LoVo (cell line): Measurements from ENCODE around the gene ZNF780B.
"Not testable (repeated sequence)": the region's sequence is repeated elsewhere in the genome, so short reads cannot be mapped to it uniquely, and the experiment has no call there.

ENCODE experiments used
- DNase-seq: peaks from one replicate; pipeline ENCODE4 v3.0.0-alpha.2; 2016; ENCODE audit warnings: low spot score

The ZNF780B gene

DNA sequence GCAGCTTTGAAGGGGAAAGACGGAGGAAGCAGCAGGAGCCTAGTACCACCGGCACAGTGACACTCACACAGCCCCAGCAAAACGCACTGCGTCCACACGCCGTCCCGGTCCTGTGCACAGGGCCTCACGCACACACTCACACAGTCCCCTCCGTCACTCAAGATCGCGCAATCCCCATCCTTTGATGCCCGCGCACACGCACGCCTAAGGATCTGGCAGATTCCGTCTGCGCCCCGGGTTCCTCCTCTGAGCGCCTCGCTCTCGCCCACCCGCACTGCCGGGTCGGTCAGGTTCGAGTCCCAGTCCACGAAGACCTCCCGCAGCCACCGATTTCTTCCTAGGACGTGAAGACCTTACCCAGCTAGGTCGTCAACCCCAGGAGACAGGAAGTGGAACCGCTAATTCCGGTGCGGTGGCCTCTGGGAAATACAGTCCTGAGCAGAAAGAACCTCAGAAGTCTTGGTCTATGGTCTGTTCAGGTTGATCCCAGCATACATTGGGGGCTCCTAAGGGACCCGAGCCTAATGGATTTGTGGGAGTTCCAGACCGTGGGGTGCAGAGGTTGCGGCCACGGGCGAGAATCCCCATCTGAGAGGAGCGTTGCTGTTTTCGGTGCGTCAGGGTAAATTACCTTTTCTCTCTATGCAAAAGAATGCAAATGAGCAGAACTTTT, at the start of gene ZNF780B:
ZNF780B (minus strand) TSS at position 400 of the 673 bp plus-strand sequence. CDS start 5,899 bp downstream, outside the sequence.
- DNase-seq, result peak; percentile 63

DNA sequence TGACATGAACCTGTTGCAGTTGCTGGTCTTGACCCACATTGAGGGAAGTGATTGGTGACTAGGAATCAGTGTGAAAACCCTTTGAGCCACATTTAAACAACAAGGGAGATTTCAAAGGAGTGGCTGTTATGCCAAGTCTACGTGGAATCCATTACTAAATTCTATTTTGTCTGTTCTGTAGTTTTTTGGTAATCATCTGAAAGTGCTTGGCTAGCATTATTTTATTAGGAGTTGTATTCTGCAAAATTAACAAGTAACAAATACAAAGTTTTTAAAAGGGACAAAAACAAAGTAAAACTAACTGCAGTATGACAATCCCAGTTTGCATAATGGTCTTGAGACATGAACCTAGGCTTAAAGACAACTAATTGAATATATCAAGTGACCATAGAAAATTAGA, 48.7 kb upstream of the ZNF780B start:
- DNase-seq, result no peak

DNA sequence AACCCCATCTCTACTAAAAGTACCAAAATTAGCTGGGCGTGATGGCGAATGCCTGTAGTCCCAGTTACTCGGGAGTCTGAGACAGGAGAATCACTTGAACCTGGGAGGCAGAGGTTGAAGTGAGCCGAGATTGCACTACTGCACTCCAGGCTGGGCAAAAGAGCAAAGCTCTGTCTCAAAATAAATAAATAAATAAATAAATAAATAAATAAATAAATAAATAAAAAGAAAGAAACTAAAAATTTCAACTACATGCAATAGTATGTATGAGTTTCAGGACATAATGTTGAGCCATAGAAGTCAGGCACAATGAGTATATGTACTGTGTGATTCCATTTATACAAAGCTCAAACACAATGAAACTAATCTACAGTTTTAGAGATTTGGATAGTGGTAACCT, 47.6 kb upstream of the ZNF780B start:
- no peak for DNase-seq

DNA sequence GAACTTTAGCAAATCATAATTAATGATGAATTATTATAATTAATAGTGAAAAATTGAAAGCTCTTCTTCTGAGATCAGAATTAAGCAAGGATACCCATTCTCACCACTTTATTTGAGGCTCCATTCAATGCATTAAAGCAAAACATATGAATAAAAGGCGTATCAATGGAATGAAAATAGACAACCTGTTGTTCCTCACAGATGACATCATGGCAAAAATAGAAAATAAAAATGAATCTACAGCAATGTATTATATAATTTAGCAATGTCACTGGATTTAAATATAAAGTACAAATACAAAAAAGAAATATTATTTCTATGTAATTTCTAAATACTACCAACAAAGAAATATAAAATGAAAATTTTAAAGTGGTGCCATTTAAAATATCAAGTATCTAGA, 45.8 kb upstream of the ZNF780B start:
- no peak for DNase-seq

DNA sequence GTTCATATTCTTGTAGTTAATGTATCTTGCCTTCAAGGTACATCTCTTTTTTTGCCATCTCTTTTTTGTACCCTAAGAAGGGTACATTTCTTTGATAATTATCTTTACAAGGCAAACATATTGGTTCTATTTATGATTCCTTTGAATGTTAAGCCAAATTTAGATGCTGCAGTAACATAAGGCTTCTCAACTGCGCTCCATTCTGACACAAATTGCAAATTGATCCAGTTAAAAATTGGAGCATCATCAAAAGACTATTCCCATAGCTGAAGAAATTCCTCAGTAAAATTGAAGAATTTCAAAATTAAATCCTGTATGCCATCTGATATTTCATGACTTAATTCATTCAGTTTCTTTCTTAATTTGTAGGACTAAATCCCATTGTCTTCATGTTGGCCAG, 37.4 kb upstream of the ZNF780B start:
- no peak for DNase-seq

DNA sequence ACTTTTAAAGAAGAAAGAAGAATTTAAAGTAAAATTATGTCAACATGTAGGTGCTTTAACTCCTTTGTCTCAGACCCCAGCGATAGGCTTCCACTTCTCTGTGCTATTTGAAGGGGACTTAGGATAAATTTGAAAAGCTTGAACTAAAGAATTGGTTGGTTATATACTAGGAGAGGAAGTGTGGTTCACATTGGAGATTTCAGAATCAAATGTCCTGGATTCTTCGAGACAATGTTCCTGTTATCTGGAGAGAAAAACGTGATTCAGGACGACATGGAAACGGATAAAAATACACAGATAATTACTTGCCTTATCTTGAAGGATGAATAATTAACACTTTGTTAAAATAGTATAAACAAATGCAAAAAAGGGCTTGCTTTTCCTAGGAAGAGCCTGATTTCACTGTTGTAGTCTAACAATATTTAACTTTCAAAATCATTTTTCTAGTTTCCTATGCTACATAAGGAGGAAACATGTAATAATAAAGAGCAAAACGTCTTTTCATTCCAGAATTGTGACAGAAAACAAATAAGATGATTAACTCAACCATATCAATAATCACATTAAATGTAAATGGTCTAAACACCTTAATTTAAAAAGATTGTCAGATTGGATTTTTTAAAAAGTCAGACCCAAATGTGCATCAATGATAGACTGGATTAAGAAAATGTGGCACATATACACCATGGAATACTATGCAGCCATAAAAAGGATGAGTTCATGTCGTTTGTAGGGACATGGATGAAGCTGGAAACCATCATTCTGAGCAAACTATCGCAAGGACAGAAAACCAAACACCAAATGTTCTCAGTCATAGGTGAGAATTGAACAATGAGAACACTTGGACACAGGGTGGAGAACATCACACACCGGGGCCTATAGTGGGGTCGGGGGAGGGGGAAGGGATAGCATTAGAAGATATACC, 35.4 kb upstream of the ZNF780B start:
- no peak for DNase-seq

DNA sequence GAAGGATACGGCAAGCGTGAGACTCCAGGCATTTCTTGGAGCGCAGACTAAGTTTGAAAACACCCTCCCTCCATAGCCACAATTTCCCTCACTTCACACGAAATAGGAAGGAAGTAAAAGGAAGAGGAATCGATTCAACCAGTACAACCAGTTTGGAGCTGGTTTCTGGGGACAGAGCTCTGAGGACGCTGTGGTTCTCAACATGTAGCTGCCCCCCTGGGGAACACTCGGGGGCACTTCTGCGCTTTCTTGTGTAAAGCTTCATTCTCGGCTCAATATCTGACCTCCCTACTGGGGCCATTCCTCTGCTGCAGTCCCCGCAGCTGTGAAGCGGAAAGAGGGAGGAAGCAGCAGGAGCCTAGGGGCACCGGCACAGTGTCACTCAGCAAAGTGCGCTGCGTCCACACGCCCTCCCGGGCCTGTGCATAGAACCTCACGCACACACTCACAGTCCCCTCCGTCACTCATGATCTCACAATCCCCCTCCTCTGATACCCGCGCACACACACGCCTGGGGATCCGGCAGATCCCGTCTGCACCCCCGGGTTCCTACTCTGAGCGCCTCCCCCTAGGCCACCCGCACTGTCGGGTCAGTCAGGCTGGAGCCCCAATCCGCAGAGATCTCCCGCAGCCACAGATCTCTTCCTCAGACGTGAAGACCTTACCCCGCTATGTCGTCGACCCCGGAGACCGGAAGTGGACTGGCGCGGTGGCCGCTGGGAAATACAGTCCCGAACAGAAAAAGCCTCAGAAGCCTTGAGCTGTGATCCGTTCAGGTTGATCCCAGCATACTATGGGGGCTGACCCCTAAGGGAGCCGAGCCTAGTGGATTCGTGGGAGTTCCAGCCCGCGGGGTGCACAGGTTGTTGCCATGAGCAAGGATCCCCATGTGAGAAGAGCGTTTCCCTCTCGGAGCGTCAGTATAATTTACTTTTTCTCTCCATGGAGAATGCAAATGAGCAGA, 34.5 kb upstream of the ZNF780B start, which contains the start of gene ZNF780A:
ZNF780A (minus strand) TSS at position 703 of the 964 bp plus-strand sequence. CDS start 6,190 bp downstream, outside the sequence.
- DNase-seq, result peak; percentile 81

DNA sequence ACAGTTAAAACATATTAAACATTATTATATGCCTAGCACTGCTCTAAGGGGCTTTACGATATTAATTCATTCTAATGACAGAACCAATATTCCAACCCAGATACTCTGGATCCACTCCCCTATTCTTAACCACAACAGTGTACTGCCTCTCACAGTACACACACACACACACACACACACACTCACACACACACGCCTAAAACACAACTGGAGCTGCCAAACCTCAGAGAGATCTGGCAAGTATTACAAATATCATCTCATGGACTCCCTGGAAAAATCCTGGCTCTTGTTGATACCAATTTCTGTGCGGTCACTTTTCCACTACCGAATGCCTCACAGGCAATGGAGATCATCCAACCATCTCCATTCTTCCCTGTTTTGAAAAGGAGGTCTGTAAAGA, 33.4 kb upstream of the ZNF780B start:
- no peak for DNase-seq

DNA sequence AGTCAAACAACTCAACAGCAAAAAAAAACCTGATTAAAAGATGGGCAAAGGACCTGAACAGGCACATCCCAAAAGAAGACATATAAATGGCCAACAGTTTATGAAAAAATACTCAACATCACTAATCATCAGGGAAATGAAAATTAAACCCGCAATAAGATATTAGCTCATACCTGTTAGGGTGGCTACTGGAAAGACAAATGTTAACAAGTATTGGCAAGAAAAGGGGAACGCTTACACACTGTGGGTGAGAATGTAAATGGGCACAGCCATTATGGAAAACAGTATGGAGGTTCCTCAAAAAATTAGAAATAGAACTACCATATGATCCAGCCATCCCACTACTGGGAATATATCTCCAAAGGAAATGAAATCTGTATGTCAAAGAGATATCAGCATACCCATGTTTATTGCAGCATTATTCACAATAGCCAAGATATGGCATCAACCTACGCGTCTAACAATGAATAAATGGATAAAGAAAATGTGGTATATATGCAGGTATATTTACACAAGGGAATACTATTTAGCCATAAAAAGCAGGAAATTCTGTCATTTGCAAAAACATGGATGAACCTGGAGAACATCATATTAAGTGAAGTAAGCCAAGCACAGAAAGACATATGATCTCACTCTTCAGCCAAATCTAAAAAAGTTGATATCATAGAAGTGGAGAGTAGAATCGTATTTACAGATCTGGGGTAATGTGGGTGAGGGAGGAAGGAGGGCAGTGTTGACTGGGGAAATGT, 32.4 kb upstream of the ZNF780B start:
- DNase-seq, result no peak

DNA sequence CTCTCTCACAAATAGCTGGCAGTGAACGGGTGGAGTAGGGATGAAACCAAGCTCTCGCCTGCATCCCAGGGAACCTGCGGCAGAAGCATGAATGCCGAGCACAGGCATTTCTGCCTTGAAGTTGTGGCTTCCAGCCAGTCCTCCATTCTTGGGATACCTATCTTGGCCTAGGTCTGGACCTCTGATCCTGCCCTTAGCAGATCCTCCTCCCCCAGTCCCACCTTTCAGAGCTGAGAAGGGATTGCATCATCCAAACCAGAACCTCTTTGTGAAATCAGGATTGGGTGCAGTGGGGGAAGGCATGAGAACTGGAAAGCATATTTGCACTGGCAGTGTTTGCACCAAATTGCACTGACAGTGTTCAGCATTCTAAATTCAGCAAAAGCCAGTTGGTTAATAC, 28.9 kb upstream of the ZNF780B start:
- DNase-seq, result no peak

DNA sequence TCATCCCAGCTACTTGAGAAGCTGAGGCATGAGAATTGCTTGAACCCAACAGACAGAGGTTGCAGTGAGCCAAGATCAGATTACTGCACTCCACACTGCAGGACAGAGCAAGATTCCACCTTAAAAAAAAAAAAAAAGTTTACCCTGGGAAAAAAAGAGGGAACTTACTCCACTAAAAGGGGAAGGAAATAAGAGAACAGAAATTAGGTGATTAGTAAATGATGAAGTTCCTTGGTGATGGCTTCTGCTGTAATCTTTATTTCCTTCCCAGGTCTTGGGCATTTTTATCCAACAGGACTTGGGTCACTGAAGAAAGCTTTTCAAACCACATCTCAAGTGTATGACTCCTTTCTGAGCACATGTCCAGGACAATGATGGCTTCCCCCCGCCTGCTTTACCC, 25.4 kb upstream of the ZNF780B start:
- DNase-seq, result no peak

DNA sequence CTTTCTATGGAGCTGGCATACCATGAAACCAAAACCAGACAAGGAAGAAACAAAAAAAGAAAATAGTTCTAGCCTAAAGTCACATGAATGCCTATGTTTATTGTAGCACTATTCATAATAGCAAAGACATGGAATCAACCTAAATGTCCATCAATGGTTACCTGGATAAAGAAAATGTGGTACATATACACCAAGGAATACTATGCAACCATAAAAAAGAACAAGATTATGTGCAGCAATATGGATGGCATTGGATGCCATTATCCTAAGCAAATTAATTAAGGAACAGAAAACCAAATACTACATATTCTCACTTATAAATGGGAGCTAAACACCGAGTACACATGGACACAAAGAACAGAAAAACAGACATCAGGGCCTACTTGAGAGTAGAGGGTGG, 24.3 kb upstream of the ZNF780B start:
- DNase-seq, result no peak

DNA sequence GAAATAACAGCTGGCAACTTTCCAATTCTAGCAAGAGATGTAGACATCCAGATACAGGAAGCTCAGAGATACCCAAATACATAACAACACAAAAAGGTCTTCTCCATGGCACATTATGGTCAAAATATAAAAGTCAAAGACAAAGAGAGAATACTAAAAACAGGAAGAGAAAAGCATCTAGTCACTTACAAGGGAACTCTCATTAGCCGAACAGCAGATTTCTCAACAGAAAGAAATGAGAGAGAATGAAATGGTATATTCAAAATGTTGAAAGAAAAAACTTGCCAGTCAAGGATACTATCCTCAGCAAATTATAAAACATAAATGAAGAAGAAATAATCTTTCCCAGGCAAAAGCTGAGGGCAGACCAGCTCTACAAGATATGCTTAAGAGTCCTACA, 22.3 kb upstream of the ZNF780B start:
- DNase-seq, result no peak

DNA sequence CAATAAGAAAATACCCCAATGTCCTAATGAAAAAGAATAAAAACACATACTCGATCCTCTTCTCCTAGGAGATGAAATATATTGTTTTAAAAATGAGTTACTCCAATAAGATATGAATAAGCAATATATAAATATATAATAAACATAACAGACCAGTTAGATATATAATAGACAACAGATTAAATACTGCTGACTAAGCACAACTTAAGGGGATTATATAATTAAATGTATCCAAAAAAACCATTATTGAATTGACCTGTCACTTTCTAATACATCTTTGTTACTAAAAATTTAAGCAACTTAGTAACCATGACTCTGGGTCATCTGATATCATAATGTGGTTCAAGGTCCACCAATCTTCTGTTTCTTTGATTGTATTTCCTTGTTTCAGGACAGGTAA, 14.0 kb upstream of the ZNF780B start:
- DNase-seq, result no peak

DNA sequence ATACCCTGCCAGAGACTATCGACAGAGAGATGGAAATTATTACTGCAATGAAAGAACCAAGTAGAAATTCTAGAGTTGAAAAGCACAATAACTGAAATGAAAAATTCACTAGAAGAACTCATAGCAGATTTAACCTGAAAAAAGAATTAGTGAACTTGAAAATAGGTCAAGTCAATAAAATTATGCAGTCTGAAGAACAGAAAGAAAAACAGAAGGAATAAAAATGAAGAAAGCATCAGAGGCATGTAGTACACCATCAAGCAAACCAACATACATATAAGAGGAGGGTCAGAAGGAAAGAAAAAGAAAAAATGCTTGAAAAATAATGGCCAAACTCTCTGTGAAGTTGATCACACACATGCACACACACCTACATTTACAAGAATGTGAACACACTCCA, 3.6 kb upstream of the ZNF780B start:
- no peak for DNase-seq

DNA sequence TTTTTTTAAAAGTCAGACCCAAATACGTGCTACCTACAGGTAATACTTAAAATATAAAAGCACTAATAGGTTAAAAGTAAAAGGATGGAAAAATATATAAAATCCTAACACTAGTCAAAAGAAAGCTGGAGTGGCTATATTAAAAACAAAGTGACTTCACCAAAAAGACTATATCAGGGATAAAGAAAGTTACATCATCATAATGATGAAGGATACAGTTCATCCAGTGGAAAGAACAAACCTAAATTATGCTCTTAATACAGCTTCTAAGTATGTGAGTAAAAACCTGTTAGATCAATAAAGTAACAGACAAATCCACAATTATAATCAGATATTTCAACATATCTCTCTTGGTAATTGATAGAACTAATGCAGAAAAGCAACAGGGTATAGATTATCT, 1.1 kb upstream of the ZNF780B start:
- no peak for DNase-seq

DNA sequence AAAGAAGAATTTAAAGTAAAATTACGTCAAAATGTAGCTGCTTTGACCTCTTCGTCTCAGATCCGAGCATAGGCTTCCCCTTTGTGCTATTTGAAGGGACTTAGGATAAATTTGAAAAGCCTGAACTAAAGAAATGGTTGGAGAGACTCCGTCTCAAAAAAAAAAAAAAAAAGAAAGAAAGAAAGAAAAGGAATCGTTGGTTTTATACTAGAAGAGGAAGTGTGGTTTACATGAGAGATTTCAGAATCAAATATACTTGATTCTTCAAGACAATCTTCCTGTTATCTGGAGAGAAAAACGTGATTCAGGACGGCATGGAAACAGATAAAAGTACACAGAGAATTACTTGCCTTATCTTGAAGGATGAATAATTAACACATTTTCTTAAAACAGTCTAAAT, 474 bp upstream of the ZNF780B start:
- DNase-seq, result no peak

DNA sequence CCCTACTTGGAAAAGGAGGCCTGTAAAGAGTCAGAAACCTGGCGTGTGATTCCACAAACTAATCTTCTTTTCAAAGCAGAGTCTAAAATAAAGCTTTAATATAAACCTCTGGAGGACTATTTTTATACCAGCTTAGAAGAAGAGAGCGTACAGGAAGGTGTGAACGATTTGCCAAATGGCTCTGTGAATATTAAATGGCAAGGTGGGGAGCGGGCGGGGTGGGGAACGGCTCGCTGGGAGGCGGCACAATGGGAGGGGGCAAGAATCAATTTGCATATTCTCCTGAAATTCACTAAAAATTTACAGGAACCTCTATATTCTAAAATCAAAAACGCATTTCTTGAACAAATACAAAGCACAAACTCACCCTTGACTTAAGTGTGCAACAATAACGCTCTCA, 982 bp downstream of the ZNF780B start:
- no peak for DNase-seq

DNA sequence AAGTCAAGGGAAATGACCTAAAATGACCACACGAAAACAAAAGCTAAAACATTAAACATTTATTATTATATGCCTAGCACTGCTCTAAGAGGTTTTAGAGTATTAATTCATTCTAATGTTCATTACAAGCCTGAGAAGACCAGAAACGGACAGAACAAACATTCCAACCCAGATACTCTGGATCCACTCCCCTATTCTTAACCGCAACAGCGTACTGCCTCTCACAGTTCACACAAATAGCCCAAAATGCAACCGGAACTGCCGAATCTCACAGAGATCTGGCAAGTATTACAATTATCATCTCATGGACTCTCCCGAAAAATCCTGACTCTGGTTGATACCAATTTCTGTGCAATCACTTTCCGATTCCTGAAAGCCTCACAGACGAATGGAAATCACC, 1.4 kb downstream of the ZNF780B start:
- no peak for DNase-seq

DNA sequence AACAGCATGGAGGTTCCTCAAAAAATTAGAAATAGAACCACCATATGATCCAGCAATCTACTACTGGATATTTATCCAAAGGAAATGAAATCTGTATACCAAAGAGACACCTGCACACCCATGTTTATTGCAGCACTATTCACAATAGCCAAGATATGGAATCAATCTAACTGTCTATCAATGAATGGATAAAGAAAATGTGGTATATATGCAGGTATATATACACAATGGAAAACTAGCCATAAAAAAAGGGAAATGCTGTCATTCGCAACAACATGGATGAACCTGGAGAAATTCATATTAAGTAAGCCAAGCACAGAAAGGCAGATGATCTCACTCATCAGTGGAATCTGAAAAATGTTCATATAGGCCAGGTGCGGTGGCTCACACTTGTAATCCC, 2.5 kb downstream of the ZNF780B start:
- no peak for DNase-seq

DNA sequence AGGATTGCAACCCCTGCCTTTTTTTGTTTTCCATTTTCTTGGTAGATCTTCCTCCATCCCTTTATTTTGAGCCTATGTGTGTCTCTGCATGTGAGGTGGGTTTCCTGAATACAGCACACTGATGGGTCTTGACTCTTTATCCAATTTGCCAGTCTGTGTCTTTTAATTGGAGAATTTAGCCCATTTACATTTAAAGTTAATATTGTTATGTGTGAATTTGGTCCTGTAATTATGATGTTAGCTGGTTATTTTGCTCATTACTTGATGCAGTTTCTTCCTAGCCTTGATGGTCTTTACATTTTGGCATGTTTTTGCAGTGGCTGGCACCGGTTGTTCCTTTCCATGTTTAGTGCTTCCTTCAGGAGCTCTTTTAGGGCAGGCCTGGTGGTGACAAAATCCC, 14.3 kb downstream of the ZNF780B start:
- not testable (repeated sequence) for DNase-seq
